Keratinocyte (primary cell): ENCODE data around the gene RBM22. TPM values are rescaled to one million over a fixed set of nuclear protein-coding genes. Genes with fewer than 3 reads are reported as not detected.
A peak's percentile ranks its signal among the peaks of the same experiment; 100 is the strongest.

Experiments
- DNase-seq: peaks from one replicate; pipeline ENCODE4 v3.0.0-alpha.2; 2011; ENCODE audit warnings: low read depth, missing footprints, low spot score
- FAIRE-seq: peaks from 2 replicates; lab custom pipeline; 2011; peaks lifted over from hg19 to GRCh38; lab: Jason Lieb, UNC
- H2AFZ ChIP-seq: 2 replicates; pipeline ENCODE4 v1.6.0; 2012; ENCODE audit warnings: low read length, control low read depth, inconsistent platforms; ENCODE audit not compliant: control insufficient read depth
- H3K27ac ChIP-seq: 2 replicates; pipeline ENCODE4 v1.5.1; 2011; ENCODE audit warnings: low read length; ENCODE audit not compliant: control insufficient read depth, insufficient read depth
- H3K27me3 ChIP-seq: 3 replicates; pipeline ENCODE4 v1.6.0; 2011; ENCODE audit warnings: low read length; ENCODE audit not compliant: control insufficient read depth, insufficient read depth; ENCODE audit errors: extremely low read depth
- H3K36me3 ChIP-seq, 2 experiments: 2 replicates in 1 of 2; 3 replicates in 1 of 2; pipeline ENCODE4 v1.5.1; 2011; ENCODE audit warnings: low read length in 2 of 2, mild to moderate bottlenecking in 1 of 2; ENCODE audit not compliant: control insufficient read depth in 2 of 2, insufficient read depth in 2 of 2; ENCODE audit errors: extremely low read depth in 1 of 2
- H3K4me1 ChIP-seq: 3 replicates; pipeline ENCODE4 v1.5.1; 2011; ENCODE audit warnings: low read length; ENCODE audit not compliant: control insufficient read depth, insufficient read depth; ENCODE audit errors: extremely low read depth
- H3K4me2 ChIP-seq: 3 replicates; pipeline ENCODE4 v1.6.0; 2011; ENCODE audit warnings: low read depth, low read length; ENCODE audit not compliant: control insufficient read depth, insufficient read depth; ENCODE audit errors: extremely low read depth
- H3K4me3 ChIP-seq, 3 experiments: fragments of 200-600 bp in 1 of 3; sonication (generic) in 1 of 3; 2 replicates in 2 of 3; 3 replicates in 1 of 3; pipeline ENCODE4 v1.5.1; 2011 to 2016; ENCODE audit warnings: low read length in 3 of 3, mild to moderate bottlenecking in 3 of 3, control low read depth in 2 of 3, inconsistent platforms in 1 of 3, low read depth in 1 of 3, mixed read lengths in 1 of 3, mixed run types in 1 of 3, moderate library complexity in 1 of 3; ENCODE audit not compliant: control insufficient read depth in 2 of 3, insufficient read depth in 2 of 3; ENCODE audit errors: extremely low read depth in 1 of 3
- H3K79me2 ChIP-seq: 2 replicates; pipeline ENCODE4 v1.6.0; 2012; ENCODE audit warnings: low read length; ENCODE audit not compliant: control insufficient read depth, insufficient read depth
- H3K9ac ChIP-seq: 3 replicates; pipeline ENCODE4 v1.6.0; 2011; ENCODE audit warnings: low read length; ENCODE audit not compliant: control insufficient read depth, insufficient read depth; ENCODE audit errors: extremely low read depth
- H3K9me1 ChIP-seq: 3 replicates; pipeline ENCODE4 v1.6.0; 2011; ENCODE audit warnings: low read length; ENCODE audit not compliant: control insufficient read depth, insufficient read depth; ENCODE audit errors: extremely low read depth
- H3K9me3 ChIP-seq: 2 replicates; pipeline ENCODE4 v1.5.1; 2012; ENCODE audit warnings: low read depth, low read length; ENCODE audit not compliant: control insufficient read depth
- H4K20me1 ChIP-seq: 3 replicates; pipeline ENCODE4 v1.6.0; 2011; ENCODE audit warnings: low read length; ENCODE audit not compliant: control insufficient read depth, insufficient read depth; ENCODE audit errors: extremely low read depth
- CTCF ChIP-seq, 3 experiments: IDR thresholded peaks in 1 of 3; conservative IDR thresholded peaks in 1 of 3; optimal IDR thresholded peaks in 1 of 3; 2 replicates in 2 of 3; 3 replicates in 1 of 3; pipeline versions ENCODE3 to v1.5.1; 2011; ENCODE audit warnings: low read length in 3 of 3, mild to moderate bottlenecking in 3 of 3, moderate library complexity in 2 of 3, control low read depth in 1 of 3, inconsistent platforms in 1 of 3; ENCODE audit not compliant: insufficient read depth in 2 of 3; ENCODE audit errors: extremely low read depth in 1 of 3
- EZH2 ChIP-seq: IDR thresholded peaks from one replicate; pipeline ENCODE4 v1.6.1; 2012; ENCODE audit warnings: inconsistent platforms, mild to moderate bottlenecking, low read length, moderate library complexity
- dilution Hi-C: fragments of 300-500 bp; cut with MboI; formaldehyde crosslinking; loops from one replicate; pipeline ENCODE4 v1.7.0; 2020; ENCODE audit warnings: low sequenced_read_pairs; ENCODE audit not compliant: extremely low pct_ligation_motif_present
- polyA plus RNA-seq, 5 experiments: library from polyadenylated mRNA; depleted of rRNA in 3 of 5; stranded (reverse) in 3 of 5; stranded (forward) in 1 of 5; unstranded in 1 of 5; fragments of >200 nt; gene quantifications; 1 replicate in 1 of 5; 2 replicates in 3 of 5; 3 replicates in 1 of 5; pipeline versions ENCODE4 v1.2.1 to v1.2.3, GENCODE V29; 2011 to 2012; ENCODE audit warnings: missing spikeins in 2 of 5, low read depth in 1 of 5, low replicate concordance in 1 of 5

Gene RBM22
- polyA plus RNA-seq, 1 donor (not counting 4 experiments of a cell fraction or from before 2014, with no cell fraction given) = 34.7 TPM

GRCh38 chr5:150641824-150642566 lies 58.9 kb downstream of the RBM22 start:
- dilution Hi-C loops = no loop called here
- Histone ChIP-seq H3K4me1 (peaks cover 79% of the 10 kb centered on the region), H3K4me2 (peak overlapping the region; percentile 70), H3K79me2 (no peaks in the 10 kb centered on the region), H3K27ac (peak overlapping the region; percentile 85), H3K4me3 (peak overlapping the region in 1 of 3 experiments; percentile 13), H3K9me1 (no peaks in the 10 kb centered on the region), H3K36me3 (no peaks in the 10 kb centered on the region), H3K9ac (peak overlapping the region; percentile 55), H2AFZ (no peak overlapping the region), H4K20me1 (no peaks in the 10 kb centered on the region), H3K9me3 (no peaks in the 10 kb centered on the region), H3K27me3 (no peaks in the 10 kb centered on the region)
- DNase-seq = no peak
- no peak for TF ChIP-seq EZH2
- FAIRE-seq = peak; percentile 32

- H3K9me3 ChIP-seq = no peaks in the 10 kb centered on the region
- no peaks in the 10 kb centered on the region for H3K9me1 ChIP-seq
- H3K4me3 ChIP-seq = peak overlapping the region; percentile 19 to 49 (median 48)
- peak overlapping the region; percentile 3 for H2AFZ ChIP-seq
- peak overlapping the region; percentile 69 for H3K9ac ChIP-seq
- FAIRE-seq (no peak), DNase-seq (no peak)
- TF ChIP-seq CTCF (optimal IDR thresholded peaks at IDR 0.05 in 1 of 3, IDR thresholded peaks at IDR 0.05 in 1 of 3, conservative IDR thresholded peaks at IDR 0.05 in 1 of 3; ENCODE audit: extremely low read depth in 1 of 3, insufficient read depth in 2 of 3, low read length in 3 of 3) (no peak), EZH2 (no peak)
- H3K79me2 ChIP-seq = no peaks in the 10 kb centered on the region
- H3K4me2 ChIP-seq = peak overlapping the region; percentile 70
- H3K4me1 ChIP-seq = peaks cover 88% of the 10 kb centered on the region
- H4K20me1 ChIP-seq = no peaks in the 10 kb centered on the region
- no peaks in the 10 kb centered on the region for H3K36me3 ChIP-seq
- peak overlapping the region; percentile 85 for H3K27ac ChIP-seq
- no peaks in the 10 kb centered on the region for H3K27me3 ChIP-seq
- dilution Hi-C loops = no loop called here
Observed at GRCh38 chr5:150641006-150641570, 59.8 kb downstream of the RBM22 start.

Other genes with a start within 250 kb of the RBM22 start
- 24.9 to 43.5 TPM (median 36.2 TPM) in 3 replicates for gene NDST1, start 192.9 kb downstream of the RBM22 start, polyA plus RNA-seq
- 6.0 to 11.2 TPM (median 10.7 TPM) in 3 replicates for gene SYNPO, start 60.4 kb downstream of the RBM22 start, polyA plus RNA-seq
- gene MYOZ3, start 39.8 kb downstream of the RBM22 start, polyA plus RNA-seq = 0.03 to 0.05 TPM in 2 of 3 replicates, not detected in the other
- gene DCTN4, start 58.0 kb upstream of the RBM22 start, polyA plus RNA-seq = 37.7 to 46.4 TPM (median 44.3 TPM) in 3 replicates
- 21.1 to 37.0 TPM (median 29.7 TPM) in 3 replicates for gene SMIM3, start 77.7 kb upstream of the RBM22 start, polyA plus RNA-seq
- gene IRGM, start 145.5 kb upstream of the RBM22 start, polyA plus RNA-seq = 0.07 TPM in 1 of 3 replicates, not detected in the others
- gene ZNF300, start 203.9 kb upstream of the RBM22 start, polyA plus RNA-seq = 3.4 to 8.7 TPM (median 4.8 TPM) in 3 replicates